Stimulated activated CD4-positive, alpha-beta T cell treated with anti-CD3 and anti-CD28 coated beads, Interleukin-12 subunit alpha, Interleukin-12 subunit beta, amount 100 ng/mL, for 48 hours (primary cell): ENCODE results near the gene ABLIM3.

Experiments
- DNase-seq, 3 donors: peaks; one replicate each; pipeline ENCODE4 v3.0.0-alpha.2; 2020; ENCODE audit warnings: low read depth in 2 of 3, low spot score in 1 of 3

Gene ABLIM3

DNA sequence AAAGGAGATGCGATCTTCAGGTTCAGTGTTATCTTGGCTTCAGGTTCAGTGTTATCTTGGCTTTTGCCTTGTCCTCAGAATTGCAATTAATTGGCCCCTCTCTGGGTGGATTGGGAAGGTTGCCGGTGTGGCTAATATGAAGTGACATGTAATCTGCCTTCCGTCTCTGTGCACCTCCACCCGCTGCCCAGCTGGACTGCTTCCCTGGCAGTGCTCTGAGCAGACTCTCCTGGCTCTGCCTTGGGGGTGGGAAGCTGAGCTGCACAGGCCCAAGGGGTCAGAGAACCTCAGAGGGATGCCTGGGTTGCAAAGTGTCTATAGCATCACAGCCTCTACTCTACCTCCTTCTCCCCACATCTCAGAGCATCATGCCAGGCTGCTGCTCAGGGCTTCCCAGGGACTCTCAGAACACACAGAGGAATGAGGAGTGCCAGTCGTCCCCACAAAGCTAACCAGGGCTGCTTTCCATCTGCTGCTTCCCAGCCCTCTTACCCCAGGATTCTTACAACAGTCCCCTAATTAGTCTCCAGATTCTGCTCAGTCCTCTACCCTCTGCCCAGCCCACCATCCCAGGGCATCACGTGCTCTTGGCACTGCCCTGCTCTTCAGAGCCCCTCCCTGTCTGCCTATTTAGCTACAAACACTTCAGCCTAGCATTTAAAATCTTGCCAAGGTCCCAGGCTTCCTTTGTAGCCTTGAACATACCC lies 76.0 kb downstream of the ABLIM3 start:
- DNase-seq, result no peak

DNA sequence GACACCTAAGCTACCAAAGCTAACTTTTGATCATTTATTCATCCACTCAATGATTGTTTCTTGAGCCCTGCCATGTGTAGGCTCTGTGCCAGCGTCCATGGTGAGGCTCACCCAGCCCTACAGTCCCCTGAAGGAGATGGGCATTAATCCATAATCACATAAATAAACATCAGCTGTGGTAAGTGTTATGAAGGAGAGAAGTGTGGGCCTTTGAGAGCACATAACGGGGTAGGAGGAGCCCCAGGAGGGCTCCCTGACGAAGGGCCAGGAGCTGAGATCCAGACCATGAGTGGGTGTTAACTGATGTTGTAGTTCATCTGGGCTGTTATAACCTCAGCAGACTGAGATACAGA lies 76.5 kb downstream of the ABLIM3 start:
- no peak for DNase-seq

DNA sequence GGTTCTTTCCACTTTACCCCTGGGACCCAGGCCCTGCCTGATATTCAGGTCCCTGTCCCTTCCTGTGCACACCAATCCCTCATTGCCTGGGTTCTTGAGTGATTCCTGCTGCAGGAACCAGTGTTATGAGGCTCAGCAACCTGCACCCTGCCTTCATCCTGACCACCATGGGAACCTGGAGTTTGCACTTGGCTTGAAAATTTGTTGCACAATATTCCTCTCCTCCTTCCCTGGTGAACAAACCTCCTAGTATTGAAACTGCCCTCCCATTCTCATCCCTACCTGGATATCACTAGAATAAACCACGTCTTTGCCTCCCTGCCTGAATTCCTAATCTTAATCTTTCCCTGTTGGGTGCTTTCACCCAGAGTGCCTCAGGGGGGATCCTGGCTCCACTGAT lies 78.3 kb downstream of the ABLIM3 start:
- DNase-seq, result no peak

DNA sequence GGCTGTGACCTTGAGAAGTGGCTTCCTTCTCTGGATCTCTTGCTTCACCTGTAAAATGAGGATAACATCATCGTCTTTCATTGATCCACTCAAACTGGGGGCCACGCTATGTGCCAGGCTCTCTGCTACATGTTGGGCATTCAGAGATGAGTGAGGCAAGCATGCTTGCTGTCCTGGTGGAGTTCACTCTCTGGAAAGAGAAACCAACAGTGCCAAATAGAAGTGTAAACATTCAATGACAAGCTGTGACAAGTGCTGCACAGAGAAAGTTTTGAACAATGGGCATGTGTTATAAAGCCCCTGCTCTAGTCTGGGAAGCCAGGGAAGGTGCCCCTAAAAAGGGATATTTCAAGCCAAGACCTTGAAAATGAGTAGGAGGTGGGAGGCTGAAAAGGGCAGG lies 79.5 kb downstream of the ABLIM3 start:
- DNase-seq, result no peak

DNA sequence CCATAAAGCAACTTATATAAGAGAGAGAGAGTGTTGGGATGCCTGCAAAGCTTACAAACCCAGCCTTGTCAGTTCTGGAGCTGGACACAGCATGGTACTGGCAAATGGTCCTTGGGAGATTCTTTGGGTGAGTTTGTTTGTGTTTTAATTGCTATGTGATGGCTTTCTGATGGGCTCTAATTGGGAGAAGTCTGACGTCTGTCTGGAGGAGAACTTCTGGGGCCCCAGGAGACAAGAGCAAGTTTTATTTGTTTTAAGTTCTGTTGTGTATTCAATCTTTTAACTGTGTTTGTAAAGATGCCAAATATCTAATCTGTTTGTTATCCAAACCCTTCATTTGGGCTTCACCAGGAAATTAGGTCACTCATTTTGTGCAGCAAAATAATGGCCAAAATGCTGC lies 80.0 kb downstream of the ABLIM3 start:
- DNase-seq, result no peak

DNA sequence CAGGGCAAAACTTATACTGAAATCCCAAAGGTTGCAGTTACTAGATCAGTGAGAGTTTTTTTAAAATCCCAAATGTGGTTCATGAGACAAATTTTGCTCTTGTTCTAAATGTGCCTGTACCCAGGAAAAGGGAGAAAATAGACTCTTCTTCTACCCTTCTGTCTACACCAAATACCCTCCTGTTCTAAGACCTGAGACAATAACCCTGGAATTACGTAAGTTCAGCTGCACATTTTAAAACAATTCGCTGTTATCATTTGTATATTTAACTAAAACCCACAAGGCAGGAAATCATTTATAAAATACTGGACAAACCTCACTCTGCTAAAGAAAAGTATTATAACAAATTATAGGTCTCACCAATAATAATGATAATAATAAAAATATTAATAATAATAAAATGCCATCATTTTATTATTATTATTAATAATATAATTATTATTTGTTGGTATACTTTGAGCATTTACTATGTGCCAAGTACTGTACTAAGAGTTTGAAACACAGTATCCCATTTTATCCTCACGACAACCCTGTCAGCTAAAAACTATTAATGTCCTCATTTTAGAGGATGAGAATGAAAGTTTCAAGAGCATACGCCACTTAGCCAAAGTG lies 80.5 kb downstream of the ABLIM3 start:
- DNase-seq, result no peak

DNA sequence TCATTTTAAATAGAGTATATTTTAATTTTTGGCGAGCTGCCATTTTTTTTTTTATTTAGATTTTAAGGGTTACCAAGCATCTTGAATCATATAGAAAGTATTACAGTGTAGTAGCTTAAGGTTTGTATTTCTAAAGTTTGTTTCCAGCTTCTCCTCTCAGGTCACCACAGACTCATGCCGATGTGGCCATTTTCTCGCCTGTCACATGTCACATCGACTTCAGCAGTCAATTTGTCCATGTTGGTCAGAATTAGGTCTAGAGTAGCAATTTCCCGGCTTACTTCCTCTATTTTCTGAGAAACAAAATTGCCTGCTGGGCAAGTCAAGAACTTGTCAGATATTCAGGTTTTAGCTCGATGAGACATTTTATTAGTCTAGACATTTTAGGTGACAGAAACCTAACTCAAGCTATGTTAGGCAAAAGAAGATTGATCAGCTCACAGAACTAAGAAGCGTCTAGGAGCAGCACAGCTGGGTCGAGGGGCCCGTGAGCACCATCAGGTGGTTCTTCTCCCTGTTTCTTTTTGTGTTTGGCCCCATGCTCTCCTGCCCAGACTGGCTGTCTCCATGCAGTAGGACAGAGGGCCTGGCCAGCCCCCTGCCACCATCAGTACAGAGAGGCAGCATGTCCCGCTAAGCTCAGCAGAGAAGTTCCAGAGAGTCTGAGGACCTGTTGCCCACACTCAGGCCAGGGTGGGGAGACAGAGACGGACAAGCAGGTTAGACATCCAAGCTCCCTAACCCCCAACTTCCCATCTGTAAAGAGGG lies 82.0 kb downstream of the ABLIM3 start:
- no peak for DNase-seq

DNA sequence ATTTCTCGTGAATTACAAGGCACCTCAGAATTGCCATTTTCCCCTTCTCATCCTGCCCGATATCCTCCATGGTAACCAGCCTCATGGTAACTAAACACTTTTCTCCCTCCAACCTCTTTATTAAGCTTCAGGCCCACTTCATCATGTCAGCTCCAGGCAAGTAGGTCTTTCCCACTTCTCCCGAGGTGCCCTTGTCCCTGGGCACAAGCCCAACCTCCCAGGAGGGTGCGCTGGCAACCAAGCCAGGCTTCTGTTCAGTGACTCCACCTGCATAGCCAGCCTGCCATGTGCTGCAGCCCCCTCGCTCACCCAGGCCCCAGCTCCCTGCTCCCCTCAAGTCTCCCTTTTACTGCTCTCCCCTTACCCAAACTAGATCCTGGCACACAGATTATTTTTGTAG lies 83.0 kb downstream of the ABLIM3 start:
- DNase-seq, result no peak

DNA sequence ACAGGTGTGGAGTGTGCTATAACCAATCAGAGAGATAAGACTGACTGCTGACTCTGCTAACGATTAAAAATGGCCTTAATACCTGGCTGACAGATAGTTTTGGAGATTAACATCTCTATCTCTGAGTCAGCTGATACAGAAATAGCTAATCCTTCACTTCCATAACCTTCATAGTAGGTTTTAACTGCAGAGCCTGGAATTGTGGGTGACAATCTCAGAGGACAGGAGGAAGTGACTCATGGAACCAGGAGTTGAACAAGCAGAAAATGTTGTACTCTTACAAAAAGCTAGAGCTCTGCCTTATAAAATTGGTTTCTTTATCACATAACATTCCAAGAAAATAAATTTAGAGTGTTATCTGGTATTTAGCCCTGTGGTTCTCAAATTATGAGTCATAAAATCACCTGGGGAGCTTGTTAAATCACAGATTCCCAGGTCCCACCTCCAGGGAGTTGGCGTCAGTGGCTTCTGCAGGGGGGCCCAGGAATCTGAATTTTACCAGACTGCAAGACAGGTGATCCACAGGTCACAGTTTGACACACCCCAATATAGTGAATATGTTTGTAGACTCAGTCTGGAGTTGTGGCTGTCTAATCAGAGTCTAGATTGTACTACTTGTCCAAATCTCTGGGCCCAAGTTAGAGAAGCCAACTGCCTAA lies 86.0 kb downstream of the ABLIM3 start:
- DNase-seq, result no peak

DNA sequence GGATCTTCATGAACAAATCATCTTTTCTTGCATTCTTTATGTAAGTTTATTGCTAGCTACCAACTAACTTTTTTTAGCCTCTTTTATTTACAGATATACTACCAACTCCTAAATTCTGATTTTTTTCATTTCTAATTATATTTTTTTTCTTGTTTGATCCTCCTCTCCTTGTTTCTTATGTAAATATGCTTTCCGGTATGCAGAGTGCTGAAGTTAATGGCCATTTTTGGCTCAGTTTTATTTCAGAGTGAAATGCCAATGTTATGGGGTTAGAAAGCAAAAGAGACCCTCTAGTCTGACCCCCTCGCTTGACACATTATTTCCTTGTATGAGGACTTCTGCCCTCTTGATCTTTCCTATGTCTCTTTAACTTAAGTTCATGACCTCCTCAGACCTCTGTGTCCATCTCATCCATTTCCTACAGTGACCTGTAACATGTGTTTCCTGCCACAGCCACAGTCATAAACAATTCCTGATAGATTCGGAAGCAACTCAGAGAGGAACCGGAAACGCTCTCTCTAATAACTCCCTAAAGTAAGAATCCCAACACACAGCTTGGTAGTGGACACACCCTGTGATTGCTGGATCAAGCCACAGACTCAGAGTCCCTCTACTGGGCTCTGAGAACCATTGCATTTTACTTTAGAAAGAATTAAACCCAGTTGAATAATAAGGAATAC lies 87.5 kb downstream of the ABLIM3 start:
- DNase-seq, result no peak

DNA sequence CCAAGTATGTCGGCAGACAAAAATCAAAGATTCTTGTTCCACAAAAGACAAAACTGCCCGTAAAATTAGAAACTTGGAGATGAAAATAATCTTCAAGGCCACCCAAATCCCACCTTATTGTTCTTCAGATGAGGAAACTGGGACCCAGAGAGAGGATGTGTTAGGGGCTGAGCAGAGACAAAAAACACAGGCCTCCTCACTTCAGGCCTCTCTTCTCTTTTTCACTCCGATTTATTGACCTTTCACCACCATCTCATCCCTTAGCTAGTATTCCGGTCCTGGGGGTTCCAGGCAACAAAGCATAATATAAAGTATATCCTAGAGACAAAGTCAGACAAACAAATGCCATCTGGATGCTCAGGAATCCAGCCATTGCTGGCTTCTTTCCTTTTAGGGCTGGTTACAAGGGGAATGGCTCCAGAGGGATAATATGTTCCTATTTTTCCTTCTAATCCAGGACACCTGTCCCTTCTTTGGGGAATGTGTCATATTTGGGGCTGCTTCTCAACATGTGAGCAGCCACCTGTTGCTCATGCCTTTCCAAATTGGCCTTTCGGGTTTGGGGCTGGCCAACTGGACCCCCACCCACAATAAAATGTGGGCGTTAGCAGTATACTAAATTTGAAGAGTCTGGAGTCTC lies 88.1 kb downstream of the ABLIM3 start:
- DNase-seq, result no peak

DNA sequence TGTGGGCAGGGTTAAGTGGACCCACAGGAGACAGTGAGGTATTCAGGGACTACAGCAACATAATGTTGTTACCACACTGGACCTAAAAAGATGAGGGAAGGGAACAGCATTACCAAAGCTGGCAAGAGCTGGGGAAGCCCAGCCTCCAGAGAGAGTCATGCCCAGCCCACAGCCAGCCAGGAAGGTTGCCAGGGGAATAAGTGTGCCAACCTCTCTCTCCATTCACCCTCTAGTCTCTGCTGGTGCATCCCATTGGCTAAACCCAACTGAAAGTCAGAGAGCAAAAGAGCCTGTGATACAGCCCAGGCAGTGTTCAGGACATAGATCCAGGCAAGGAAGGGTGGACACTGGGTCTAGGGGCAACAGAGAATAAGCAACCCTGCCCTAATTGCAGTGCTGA lies 94.5 kb downstream of the ABLIM3 start:
- DNase-seq, result no peak

DNA sequence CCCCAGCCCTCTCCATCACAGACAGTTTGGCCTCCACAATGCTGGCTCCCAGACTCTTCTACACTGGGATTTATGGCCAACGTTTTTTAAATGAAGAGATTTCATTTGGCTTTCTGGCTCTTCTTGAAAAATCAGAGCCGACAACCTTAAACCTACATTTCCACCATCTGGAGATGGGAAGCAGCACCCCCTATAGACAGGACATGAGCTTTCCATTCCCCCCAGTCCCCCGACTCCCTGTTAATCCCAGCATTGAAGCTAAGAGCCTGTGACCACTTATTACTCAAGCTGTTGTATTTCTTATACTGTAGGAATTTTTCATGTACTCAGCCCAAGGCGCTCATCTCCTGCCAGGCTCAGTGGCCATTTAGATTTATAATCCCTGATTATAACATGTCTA lies 96.4 kb downstream of the ABLIM3 start:
- no peak for DNase-seq

DNA sequence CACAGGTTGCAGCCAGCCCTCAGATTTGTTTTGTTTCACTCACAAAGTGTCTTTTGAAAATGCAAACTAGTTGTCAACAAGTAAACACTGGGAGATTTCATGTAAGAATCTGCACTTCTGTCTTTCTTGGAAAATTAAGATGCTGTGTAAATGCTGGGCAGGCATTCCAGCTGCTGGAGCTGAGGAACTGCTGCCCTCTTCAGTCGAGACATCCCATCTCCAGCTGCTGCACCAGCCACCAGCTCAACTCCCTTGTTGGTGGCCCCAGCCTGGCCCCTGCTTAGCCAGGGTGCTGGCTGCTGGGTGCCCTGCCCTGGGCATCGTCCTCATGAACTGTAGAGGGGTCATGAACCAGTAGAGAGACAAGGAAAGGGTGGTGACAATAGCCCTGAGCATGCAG lies 97.2 kb downstream of the ABLIM3 start:
- no peak for DNase-seq

DNA sequence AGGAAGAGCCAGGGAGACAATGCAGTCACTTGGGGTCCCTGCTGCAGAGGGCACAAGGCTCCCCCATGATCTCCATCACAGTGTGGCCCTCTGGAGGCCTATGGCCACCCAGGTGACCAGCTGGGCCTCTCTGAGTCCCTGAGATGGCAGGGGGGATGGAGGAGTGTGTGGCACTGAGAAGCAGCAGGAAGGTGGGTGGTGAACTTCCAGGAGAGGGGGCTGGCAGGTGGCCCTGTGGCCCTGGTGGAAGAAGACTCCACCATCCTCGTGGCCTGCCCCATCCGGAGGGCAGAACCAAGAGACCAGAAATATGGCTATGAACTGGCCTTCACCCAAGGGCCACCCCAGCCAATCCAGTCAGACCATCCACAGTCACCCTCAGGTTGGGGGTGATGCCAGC lies 98.6 kb downstream of the ABLIM3 start:
- DNase-seq, result no peak

DNA sequence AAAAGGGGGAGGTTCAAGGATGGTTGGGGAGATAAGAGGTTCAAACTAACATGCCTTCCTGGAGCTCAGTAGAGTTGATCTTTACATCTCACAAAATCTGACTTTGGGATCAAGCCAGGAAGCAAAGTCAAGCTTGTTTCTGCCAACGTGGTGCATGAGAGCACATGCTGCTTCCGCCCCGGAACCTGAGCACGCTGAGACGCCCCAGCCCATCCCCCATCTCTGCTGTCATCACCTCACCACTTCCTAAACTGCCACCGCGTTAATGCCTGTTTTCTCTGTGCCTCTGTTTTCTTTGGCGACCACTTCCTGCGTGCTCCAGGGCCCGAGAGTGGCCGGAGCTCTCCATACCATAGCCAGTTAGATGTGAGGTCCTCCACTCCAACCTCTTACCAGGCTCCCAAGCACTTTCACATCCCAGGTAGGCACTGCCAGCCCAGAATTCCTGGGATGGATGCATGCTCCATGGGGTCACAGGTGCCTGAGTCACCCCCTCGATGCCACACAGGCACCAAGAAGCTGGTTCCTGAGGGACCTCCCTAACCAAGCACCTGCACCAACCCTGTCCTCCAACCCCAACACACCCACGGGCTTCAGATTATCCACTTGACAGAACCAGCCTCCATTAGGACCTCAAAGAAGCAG lies 99.2 kb downstream of the ABLIM3 start:
- peak; percentile 47 to 77 (median 67) for DNase-seq

DNA sequence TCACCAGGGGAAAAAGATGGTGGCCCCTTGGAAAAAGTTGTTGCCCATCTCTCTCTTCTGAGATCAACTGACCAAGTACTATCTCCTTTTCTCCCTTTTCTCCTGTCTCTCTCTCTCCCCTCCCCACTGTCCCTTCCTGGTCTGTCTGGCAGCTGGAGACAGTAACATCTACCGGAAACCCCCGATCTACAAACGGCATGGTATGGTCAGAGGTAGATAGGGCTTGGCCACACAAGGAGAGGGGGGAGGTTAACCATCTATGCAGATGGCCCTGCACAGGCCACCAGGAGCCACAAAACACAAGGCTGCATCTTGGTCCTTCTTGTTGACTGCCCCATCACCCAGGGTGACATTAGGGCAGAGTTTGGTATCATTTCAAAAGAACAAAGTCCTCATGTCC lies 101.0 kb downstream of the ABLIM3 start:
- no peak for DNase-seq

DNA sequence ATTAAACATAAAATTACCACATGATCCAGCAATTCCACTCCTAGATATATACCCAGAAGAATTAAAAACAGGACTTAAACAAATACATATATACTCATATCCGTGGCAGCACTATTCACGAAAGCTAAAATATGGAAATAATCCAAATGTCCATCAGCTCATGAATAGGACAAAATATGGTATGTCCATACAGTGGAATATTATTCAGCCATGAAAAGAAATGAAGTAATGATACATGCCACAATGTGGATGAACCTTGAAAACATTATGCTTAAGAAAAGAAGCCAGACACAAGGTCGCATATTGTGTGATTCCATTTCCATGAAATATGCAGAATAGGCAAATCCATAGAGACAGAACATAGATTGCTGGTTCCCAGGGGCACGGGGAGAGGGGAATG lies 105.6 kb downstream of the ABLIM3 start:
- no peak for DNase-seq

DNA sequence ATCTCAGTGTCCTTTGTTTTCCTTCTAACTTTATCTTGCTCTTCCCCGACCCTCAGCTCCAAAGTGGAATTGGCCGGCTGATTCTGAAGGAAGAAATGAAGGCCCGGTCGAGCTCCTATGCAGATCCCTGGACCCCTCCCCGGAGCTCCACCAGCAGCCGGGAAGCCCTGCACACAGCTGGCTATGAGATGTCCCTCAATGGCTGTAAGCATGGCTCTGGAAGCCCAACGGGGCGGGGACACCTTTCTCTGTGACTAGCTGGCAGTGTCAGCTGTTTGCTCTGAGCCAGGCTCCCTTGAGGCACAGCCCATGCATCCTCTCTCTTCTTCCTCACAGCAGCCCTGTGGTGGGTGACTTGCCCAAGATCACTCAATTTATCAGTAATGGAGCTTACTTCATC lies 106.4 kb downstream of the ABLIM3 start:
- no peak for DNase-seq

DNA sequence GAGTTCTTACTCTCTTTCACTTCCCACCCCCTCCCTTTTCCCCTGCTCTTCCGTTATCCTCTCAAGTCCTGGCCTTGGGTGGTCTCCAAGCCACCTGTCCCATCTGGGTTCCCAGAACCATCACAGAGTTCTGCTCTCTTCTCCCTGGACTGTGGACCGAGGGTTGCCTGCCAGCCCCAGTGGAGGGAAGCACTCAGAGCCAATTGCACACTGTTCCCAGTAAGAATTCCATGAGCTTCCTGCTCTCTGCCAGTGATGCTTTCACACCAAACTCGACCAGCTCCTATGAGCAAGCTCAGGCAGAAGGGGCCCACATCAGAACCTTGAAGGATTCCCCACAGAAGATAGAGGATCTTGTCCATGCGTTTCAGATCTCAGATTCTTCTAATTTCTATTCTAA lies 110.3 kb downstream of the ABLIM3 start:
- DNase-seq, result no peak

DNA sequence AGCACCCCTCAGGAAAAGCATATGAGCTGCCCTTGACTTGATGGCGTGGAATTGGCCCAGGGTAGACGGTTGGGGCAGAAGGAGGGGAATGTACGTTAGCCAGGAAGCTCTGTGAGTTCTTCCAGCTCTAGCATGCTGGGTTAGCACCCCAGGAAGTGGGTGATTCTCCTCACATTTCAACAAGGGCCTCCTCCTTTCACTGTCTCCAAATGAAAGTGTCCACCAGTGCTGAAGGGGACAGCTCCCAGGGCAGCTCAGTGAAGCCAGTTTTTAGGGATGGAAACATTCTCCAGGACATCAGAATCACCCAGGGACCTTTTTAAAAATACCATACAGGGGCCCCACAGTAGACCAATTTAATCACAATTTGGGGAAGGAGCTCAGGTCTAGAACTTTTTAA lies 113.2 kb downstream of the ABLIM3 start:
- DNase-seq, result no peak
